SK-N-SH (cell line): ENCODE measurements around the gene GGPS1. TPM values are rescaled to one million over a fixed set of nuclear protein-coding genes. Genes with fewer than 3 reads are reported as not detected.

ENCODE experiments used
- CTCF ChIA-PET: fragments of 300-600, 350-600 bp; formaldehyde crosslinking; extraction: SDS; loops from one replicate; lab custom pipeline; 2021; lab: Yijun Ruan, JAX
- POLR2A ChIA-PET: fragments of 350-600 bp; sonication (Branson Sonifier 250); formaldehyde crosslinking; extraction: SDS; loops from one replicate; lab custom pipeline; 2020; ENCODE audit warnings: antibody characterized with exemption, inconsistent platforms; lab: Yijun Ruan, JAX
- DNase-seq: peaks from one replicate; pipeline ENCODE4 v3.0.0; 2012
- H2AFZ ChIP-seq: fragments of 200-600 bp; sonication (generic); 2 replicates; pipeline ENCODE4 v1.8.1; 2016; ENCODE audit warnings: antibody characterized with exemption, mild to moderate bottlenecking, low read depth
- H3F3A ChIP-seq: fragments of 200-600 bp; sonication (generic); replicated peaks from 2 replicates; pipeline ENCODE3; 2016; ENCODE audit warnings: antibody characterized with exemption, mild to moderate bottlenecking; ENCODE audit not compliant: insufficient read depth
- H3K27ac ChIP-seq, 2 experiments: fragments of 200-500 bp in 1 of 2; fragments of 200-600 bp in 1 of 2; sonication (Bioruptor generic) in 1 of 2; sonication (generic), shearing (Covaris generic) in 1 of 2; 2 replicates each; pipeline versions ENCODE4 v1.5.1 to v1.6.1; 2014 to 2016; ENCODE audit warnings: low read depth in 2 of 2, inconsistent platforms in 1 of 2, low read length in 1 of 2, mild to moderate bottlenecking in 1 of 2, mixed read lengths in 1 of 2
- H3K27me3 ChIP-seq: fragments of 200-600 bp; sonication (generic), shearing (Covaris generic); 2 replicates; pipeline ENCODE4 v1.6.1; 2016; ENCODE audit warnings: mixed run types; ENCODE audit not compliant: insufficient read depth
- H3K36me3 ChIP-seq, 2 experiments: fragments of 200-500 bp in 1 of 2; fragments of 200-600 bp in 1 of 2; sonication (Bioruptor generic) in 1 of 2; sonication (generic) in 1 of 2; replicated peaks in 1 of 2; 2 replicates each; pipeline versions ENCODE3 to v1.5.1; 2014 to 2016; ENCODE audit warnings: low read length in 1 of 2, mild to moderate bottlenecking in 1 of 2; ENCODE audit not compliant: insufficient read depth in 2 of 2, control insufficient read depth in 1 of 2
- H3K4me1 ChIP-seq, 2 experiments: fragments of 200-500 bp in 1 of 2; fragments of 200-600 bp in 1 of 2; sonication (Bioruptor generic) in 1 of 2; sonication (generic), shearing (Covaris generic) in 1 of 2; 2 replicates each; pipeline versions ENCODE4 v1.5.1 to v1.6.1; 2014 to 2016; ENCODE audit warnings: low read depth in 1 of 2, low read length in 1 of 2, mixed run types in 1 of 2; ENCODE audit not compliant: insufficient read depth in 2 of 2, control insufficient read depth in 1 of 2
- H3K4me2 ChIP-seq: fragments of 200-600 bp; sonication (generic), shearing (Covaris generic); 2 replicates; pipeline ENCODE4 v1.6.1; 2017; ENCODE audit warnings: mixed run types
- H3K4me3 ChIP-seq, 2 experiments: fragments of 200-500 bp in 1 of 2; fragments of 200-600 bp in 1 of 2; sonication (Bioruptor generic) in 1 of 2; sonication (generic), shearing (Covaris generic) in 1 of 2; 2 replicates each; pipeline versions ENCODE4 v1.5.1 to v1.8.1; 2014 to 2016; ENCODE audit warnings: low read depth in 2 of 2, inconsistent platforms in 1 of 2, low read length in 1 of 2, mild to moderate bottlenecking in 1 of 2, mixed read lengths in 1 of 2, moderate library complexity in 1 of 2
- H3K79me2 ChIP-seq: fragments of 200-600 bp; sonication (generic); 2 replicates; pipeline ENCODE4 v1.8.1; 2017; ENCODE audit warnings: mild to moderate bottlenecking; ENCODE audit not compliant: insufficient read depth
- H3K9ac ChIP-seq: fragments of 200-600 bp; sonication (generic); 2 replicates; pipeline ENCODE4 v1.6.1; 2017; ENCODE audit warnings: mixed run types
- H3K9me2 ChIP-seq: fragments of 200-600 bp; sonication (generic); 2 replicates; pipeline ENCODE4 v1.6.1; 2017; ENCODE audit warnings: mixed run types
- H3K9me3 ChIP-seq: fragments of 200-600 bp; sonication (generic); 2 replicates; pipeline ENCODE4 v1.6.1; 2017; ENCODE audit warnings: mixed run types, mild to moderate bottlenecking, moderate library complexity
- H4K20me1 ChIP-seq: fragments of 200-600 bp; sonication (generic); 2 replicates; pipeline ENCODE4 v1.6.1; 2017; ENCODE audit warnings: mild to moderate bottlenecking, mixed run types; ENCODE audit not compliant: insufficient read depth
- CHD2 ChIP-seq: fragments of 150-350 bp; IDR thresholded peaks from 2 replicates; pipeline ENCODE4 v1.6.1; 2018; ENCODE audit warnings: low read length; ENCODE audit not compliant: partially characterized antibody
- CTCF ChIP-seq: fragments of 200-600 bp; sonication (generic); IDR thresholded peaks from 2 replicates; pipeline ENCODE4 v1.6.1; 2017; ENCODE audit warnings: antibody characterized with exemption, mild to moderate bottlenecking, moderate library complexity
- ELF1 ChIP-seq: IDR thresholded peaks from 2 replicates; pipeline ENCODE4 v1.4.0; 2012
- EP300 ChIP-seq, 2 experiments: IDR thresholded peaks; 2 replicates each; pipeline versions ENCODE4 v1.4.0 to v1.6.1; 2012; ENCODE audit warnings: borderline replicate concordance in 1 of 2, low read depth in 1 of 2, low read length in 1 of 2
- FOXM1 ChIP-seq: IDR thresholded peaks from 2 replicates; pipeline ENCODE4 v1.4.0; 2012; ENCODE audit warnings: low read depth, mild to moderate bottlenecking
- JUND ChIP-seq: IDR thresholded peaks from 2 replicates; pipeline ENCODE4 v1.4.0; 2012
- RAD21 ChIP-seq: IDR thresholded peaks from 2 replicates; pipeline ENCODE4 v1.6.1; 2012; ENCODE audit warnings: mild to moderate bottlenecking, low read length
- SIN3A ChIP-seq: IDR thresholded peaks from 2 replicates; pipeline ENCODE4 v1.6.1; 2012; ENCODE audit warnings: low read depth, mild to moderate bottlenecking, low read length, moderate library complexity, borderline replicate concordance
- SMC3 ChIP-seq: IDR thresholded peaks from 2 replicates; pipeline ENCODE4 v1.6.1; 2012; ENCODE audit warnings: low read depth, low read length, improper control_type of control experiment
- TAF1 ChIP-seq: IDR thresholded peaks from 2 replicates; pipeline ENCODE4 v1.6.1; 2012; ENCODE audit warnings: low read depth, mild to moderate bottlenecking, low read length, moderate library complexity, borderline replicate concordance
- TCF12 ChIP-seq: IDR thresholded peaks from 2 replicates; pipeline ENCODE4 v1.4.0; 2012
- TEAD4 ChIP-seq: IDR thresholded peaks from 2 replicates; pipeline ENCODE4 v1.4.0; 2012; ENCODE audit warnings: mild to moderate bottlenecking, borderline replicate concordance; ENCODE audit not compliant: insufficient read depth
- USF1 ChIP-seq: IDR thresholded peaks from 2 replicates; pipeline ENCODE4 v1.4.0; 2012; ENCODE audit warnings: low read depth, borderline replicate concordance
- ZBTB33 ChIP-seq: IDR thresholded peaks from 2 replicates; pipeline ENCODE4 v1.4.0; 2012; ENCODE audit warnings: low read depth, borderline replicate concordance
- WGBS: methylation state at CpG from one replicate; pipeline ENCODE4 v1.1.6; 2017; ENCODE audit warnings: low lambda C conversion rate; 5-methylcytosine and 5-hydroxymethylcytosine counted together
- polyA plus RNA-seq, 3 experiments: library from polyadenylated mRNA; depleted of rRNA; stranded (reverse); fragments of >200 nt; gene quantifications; 2 replicates each; pipeline ENCODE4 v1.2.3, GENCODE V29; 2012

The GGPS1 gene
- polyA plus RNA-seq, 1 of the 3 experiments (the other 2 are of a cell fraction), result 15.7 TPM

DNA sequence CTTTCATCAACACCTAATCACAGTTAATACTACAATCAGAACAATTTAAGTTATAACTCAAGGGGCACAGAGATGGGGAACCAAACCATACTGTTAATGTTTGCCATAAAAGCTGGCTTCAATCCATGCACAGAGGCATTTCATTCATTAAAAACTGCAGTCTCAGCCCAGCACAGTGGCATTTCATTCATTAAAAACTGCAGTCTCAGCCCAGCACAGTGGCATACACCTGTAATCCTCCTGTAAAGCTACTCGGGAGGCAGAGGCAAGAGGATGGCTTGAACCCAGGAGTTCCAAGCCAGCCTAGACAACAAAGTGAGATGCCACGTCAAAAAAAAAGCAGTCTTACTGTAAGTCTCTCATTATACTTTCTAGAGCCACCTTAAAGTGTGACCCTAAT, 29.6 kb upstream of the GGPS1 start:
- H4K20me1 ChIP-seq, result peaks cover 90% of the 10 kb centered on the region
- CTCF ChIA-PET, result interaction anchor here (0.8 to 1.0 kb wide), 2 partner anchors 46 to 116 kb away, joined by 3 to 4 read pairs; no protein-coding TSS in a partner anchor
- POLR2A ChIA-PET, result no interaction called here

More for the DNA sequence above, 29.6 kb upstream of the GGPS1 start:
- Histone ChIP-seq H3K9ac (no peak overlapping the region), H3K9me3 (no peaks in the 10 kb centered on the region)
- TF ChIP-seq TCF12 (no peak), CHD2 (no peak), SMC3 (no peak), TAF1 (no peak), ZBTB33 (no peak), ELF1 (no peak), RAD21 (no peak), SIN3A (no peak), CTCF (no peak), JUND (no peak), TEAD4 (no peak), USF1 (no peak), EP300 (IDR thresholded peaks at IDR 0.05; ENCODE audit: borderline replicate concordance in 1 of 2, low read depth in 1 of 2, low read length in 1 of 2) (no peak), FOXM1 (no peak)
- TF ChIP-seq, all 33 proteins: peak for 0
- Histone ChIP-seq H3K4me3 (no peak overlapping the region), H3K4me2 (no peak overlapping the region), H3K9me2 (no peaks in the 10 kb centered on the region), H3K36me3 (peaks cover 0 to 9% of the 10 kb centered on the region in 2 experiments), H3K27me3 (no peaks in the 10 kb centered on the region), H2AFZ (no peak overlapping the region), H3K79me2 (peaks cover 95% of the 10 kb centered on the region), H3F3A (peaks cover 5% of the 10 kb centered on the region), H3K27ac (no peak overlapping the region), H3K4me1 (no peaks in the 10 kb centered on the region; a peak in 1 of 4 replicates)
- no peak for DNase-seq
- WGBS, result 100% methylated on average over 2 of the region's 2 CpGs
